ENCODE data around the gene ITPKB.

DNA sequence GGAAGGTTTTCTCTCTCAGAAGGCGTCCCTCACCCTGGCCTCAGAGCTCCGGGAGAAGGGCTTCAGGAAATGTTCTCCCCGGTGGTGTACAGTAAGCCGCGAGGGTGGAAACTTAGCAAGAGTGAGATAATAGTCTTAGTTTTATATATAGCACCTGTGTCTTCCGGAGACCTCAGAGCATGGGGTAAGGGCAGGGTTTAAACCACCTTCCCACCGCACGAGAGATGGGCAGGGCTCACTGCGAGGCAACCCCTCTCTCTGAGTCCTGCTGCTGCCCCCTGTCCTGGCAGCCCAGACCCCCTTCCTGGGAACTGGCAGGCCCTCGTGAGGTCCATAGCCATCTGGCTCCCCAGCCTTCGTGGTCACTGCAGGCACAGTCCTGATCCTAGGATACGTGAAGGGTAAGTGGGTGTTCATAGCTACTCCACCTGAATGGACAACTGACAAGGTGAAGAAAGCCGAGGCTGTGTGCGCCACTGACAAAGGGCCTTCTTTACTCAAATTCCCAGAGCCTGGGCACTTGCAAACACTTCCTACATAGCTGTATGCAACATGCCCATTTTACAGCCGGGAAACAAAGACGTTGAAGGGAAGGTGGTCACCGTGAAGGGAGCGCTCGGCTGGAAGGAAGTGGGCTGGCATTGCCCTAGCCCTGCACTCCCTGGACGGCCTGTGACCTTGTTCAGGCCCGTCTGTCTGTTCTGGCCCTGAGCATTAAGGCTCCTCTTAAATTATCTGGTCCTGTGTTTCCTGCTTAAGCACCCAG, 26.9 kb downstream of the ITPKB start:
- TF ChIP-seq, protein P1, sequence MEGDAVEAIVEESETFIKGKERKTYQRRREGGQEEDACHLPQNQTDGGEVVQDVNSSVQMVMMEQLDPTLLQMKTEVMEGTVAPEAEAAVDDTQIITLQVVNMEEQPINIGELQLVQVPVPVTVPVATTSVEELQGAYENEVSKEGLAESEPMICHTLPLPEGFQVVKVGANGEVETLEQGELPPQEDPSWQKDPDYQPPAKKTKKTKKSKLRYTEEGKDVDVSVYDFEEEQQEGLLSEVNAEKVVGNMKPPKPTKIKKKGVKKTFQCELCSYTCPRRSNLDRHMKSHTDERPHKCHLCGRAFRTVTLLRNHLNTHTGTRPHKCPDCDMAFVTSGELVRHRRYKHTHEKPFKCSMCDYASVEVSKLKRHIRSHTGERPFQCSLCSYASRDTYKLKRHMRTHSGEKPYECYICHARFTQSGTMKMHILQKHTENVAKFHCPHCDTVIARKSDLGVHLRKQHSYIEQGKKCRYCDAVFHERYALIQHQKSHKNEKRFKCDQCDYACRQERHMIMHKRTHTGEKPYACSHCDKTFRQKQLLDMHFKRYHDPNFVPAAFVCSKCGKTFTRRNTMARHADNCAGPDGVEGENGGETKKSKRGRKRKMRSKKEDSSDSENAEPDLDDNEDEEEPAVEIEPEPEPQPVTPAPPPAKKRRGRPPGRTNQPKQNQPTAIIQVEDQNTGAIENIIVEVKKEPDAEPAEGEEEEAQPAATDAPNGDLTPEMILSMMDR (IDR thresholded peaks at IDR 0.05): no peak
- TF ChIP-seq EP300 (IDR thresholded peaks at IDR 0.05) (no peak), POLR2A (IDR thresholded peaks at IDR 0.05) (no peak)

Measured in ovary (tissue), 3 donors.